ENCODE measurements around the gene RNF14. TPM values are rescaled to one million over a fixed set of nuclear protein-coding genes. Genes with fewer than 3 reads are reported as not detected.

The RNF14 gene
- total and polyA plus RNA-seq, 2 experiments from 2014 or later: 48.2 to 53.0 TPM

- no peak for TF ChIP-seq CTCF (IDR thresholded peaks at IDR 0.05; ENCODE audit: poor library complexity)
- TF ChIP-seq EZH2phosphoT487 (IDR thresholded peaks at IDR 0.05; ENCODE audit: low read depth, severe bottlenecking, unreplicated experiment): no peak
- no peak for TF ChIP-seq EZH2 (IDR thresholded peaks at IDR 0.05; ENCODE audit: borderline replicate concordance)
- H3K36me3 ChIP-seq (replicated peaks; ENCODE audit: insufficient read depth, low read depth): no peaks in the 10 kb centered on the region
- H3K27ac ChIP-seq: no peak overlapping the region
- H3K79me2 ChIP-seq: peaks cover 9% of the 10 kb centered on the region
- H3K4me3 ChIP-seq: no peak overlapping the region
- no peaks in the 10 kb centered on the region for H3K4me1 ChIP-seq (ENCODE audit: insufficient read depth)
- no peaks in the 10 kb centered on the region for H3K9me2 ChIP-seq (replicated peaks; ENCODE audit: insufficient read depth)
- H4K20me1 ChIP-seq (ENCODE audit: insufficient read depth, poor library complexity, severe bottlenecking): no peaks in the 10 kb centered on the region
- no peaks in the 10 kb centered on the region for H3K9me3 ChIP-seq (ENCODE audit: low read depth)
- DNase-seq (ENCODE audit: low spot score): no peak
- no peaks in the 10 kb centered on the region for H3K27me3 ChIP-seq
- H2AFZ ChIP-seq: no peak overlapping the region
- WGBS (ENCODE audit: low lambda C conversion rate, missing lambda C conversion rate): 85% methylated on average over 4 of the region's 4 CpGs
- no peak overlapping the region for H3K4me2 ChIP-seq
Measured at GRCh38 chr5:141994511-141995136, 25.7 kb downstream of the RNF14 start.

- Histone ChIP-seq H3K4me1 (ENCODE audit: insufficient read depth) (no peaks in the 10 kb centered on the region), H3K79me2 (peaks cover 9% of the 10 kb centered on the region), H3K9me2 (replicated peaks; ENCODE audit: insufficient read depth) (no peaks in the 10 kb centered on the region), H3K27ac (no peak overlapping the region), H3K4me3 (no peak overlapping the region), H4K20me1 (ENCODE audit: insufficient read depth, poor library complexity, severe bottlenecking) (no peaks in the 10 kb centered on the region), H3K36me3 (replicated peaks; ENCODE audit: insufficient read depth, low read depth) (no peaks in the 10 kb centered on the region), H3K9me3 (ENCODE audit: low read depth) (no peaks in the 10 kb centered on the region), H2AFZ (no peak overlapping the region), H3K27me3 (no peaks in the 10 kb centered on the region), H3K4me2 (no peak overlapping the region)
- TF ChIP-seq EZH2 (IDR thresholded peaks at IDR 0.05; ENCODE audit: borderline replicate concordance) (no peak), CTCF (IDR thresholded peaks at IDR 0.05; ENCODE audit: poor library complexity) (no peak), EZH2phosphoT487 (IDR thresholded peaks at IDR 0.05; ENCODE audit: low read depth, severe bottlenecking, unreplicated experiment) (no peak)
- WGBS (ENCODE audit: low lambda C conversion rate, missing lambda C conversion rate): 74% methylated on average over 3 of the region's 3 CpGs
- no peak for DNase-seq (ENCODE audit: low spot score)
Measured at GRCh38 chr5:141995656-141996055, 26.8 kb downstream of the RNF14 start.

GRCh38 chr5:141997358-141997960 lies 28.6 kb downstream of the RNF14 start:
- no peaks in the 10 kb centered on the region for H3K27me3 ChIP-seq
- H4K20me1 ChIP-seq (ENCODE audit: insufficient read depth, poor library complexity, severe bottlenecking): no peaks in the 10 kb centered on the region
- H3K4me2 ChIP-seq: no peak overlapping the region
- H3K36me3 ChIP-seq (replicated peaks; ENCODE audit: insufficient read depth, low read depth): no peaks in the 10 kb centered on the region
- no peak overlapping the region for H3K4me3 ChIP-seq
- no peak for DNase-seq (ENCODE audit: low spot score)
- peak overlapping the region; percentile 13 for H3K27ac ChIP-seq
- TF ChIP-seq CTCF (IDR thresholded peaks at IDR 0.05; ENCODE audit: poor library complexity) (no peak), EZH2phosphoT487 (IDR thresholded peaks at IDR 0.05; ENCODE audit: low read depth, severe bottlenecking, unreplicated experiment) (no peak), EZH2 (IDR thresholded peaks at IDR 0.05; ENCODE audit: borderline replicate concordance) (no peak)
- H3K9me2 ChIP-seq (replicated peaks; ENCODE audit: insufficient read depth): no peaks in the 10 kb centered on the region
- H3K79me2 ChIP-seq: peaks cover 9% of the 10 kb centered on the region
- H3K4me1 ChIP-seq (ENCODE audit: insufficient read depth): no peaks in the 10 kb centered on the region
- WGBS (ENCODE audit: low lambda C conversion rate, missing lambda C conversion rate): 61% methylated on average over 6 of the region's 6 CpGs
- H3K9me3 ChIP-seq (ENCODE audit: low read depth): no peaks in the 10 kb centered on the region
- H2AFZ ChIP-seq: no peak overlapping the region

All from hepatocyte (in vitro differentiated cells).